Smooth muscle cell (in vitro differentiated cells): ENCODE data around the gene CTNND2. TPM values are rescaled to one million over a fixed set of nuclear protein-coding genes. Genes with fewer than 3 reads are reported as not detected.
A peak's percentile ranks its signal among the peaks of the same experiment; 100 is the strongest.
"Not testable (repeated sequence)": the region's sequence is repeated elsewhere in the genome, so short reads cannot be mapped to it uniquely, and the experiment has no call there.

Experiments used
- DNase-seq: peaks from one replicate; lab custom pipeline; 2025; ENCODE audit not compliant: unreplicated experiment; lab: John Stamatoyannopoulos, UW
- H2AFZ ChIP-seq: fragments of 200-600 bp; sonication (generic); 2 replicates; pipeline ENCODE4 v1.6.0; 2016; ENCODE audit warnings: antibody characterized with exemption, low read depth, mild to moderate bottlenecking
- H3F3A ChIP-seq: fragments of 200-600 bp; sonication (generic); 2 replicates; pipeline ENCODE4 v1.6.0; 2017; ENCODE audit warnings: antibody characterized with exemption, low read depth
- H3K27ac ChIP-seq: fragments of 200-600 bp; sonication (generic); 2 replicates; pipeline ENCODE4 v1.5.1; 2016; ENCODE audit warnings: low read depth, mild to moderate bottlenecking
- H3K27me3 ChIP-seq: fragments of 200-600 bp; sonication (generic); 2 replicates; pipeline ENCODE4 v1.6.1; 2016; ENCODE audit warnings: low read depth, mild to moderate bottlenecking
- H3K36me3 ChIP-seq: fragments of 200-600 bp; sonication (generic); 2 replicates; pipeline ENCODE4 v1.5.1; 2016; ENCODE audit warnings: low read depth
- H3K4me1 ChIP-seq: fragments of 200-600 bp; sonication (generic); 2 replicates; pipeline ENCODE4 v1.5.1; 2016; ENCODE audit warnings: low read depth
- H3K4me2 ChIP-seq: fragments of 200-600 bp; sonication (generic); 2 replicates; pipeline ENCODE4 v1.6.0; 2016; ENCODE audit warnings: mild to moderate bottlenecking
- H3K4me3 ChIP-seq: fragments of 200-600 bp; sonication (generic); 2 replicates; pipeline ENCODE4 v1.5.1; 2016; ENCODE audit warnings: mild to moderate bottlenecking
- H3K79me2 ChIP-seq: fragments of 200-600 bp; sonication (generic); 2 replicates; pipeline ENCODE4 v1.6.0; 2016; ENCODE audit warnings: low read depth, mild to moderate bottlenecking
- H3K9ac ChIP-seq: fragments of 200-600 bp; sonication (generic); 2 replicates; pipeline ENCODE4 v1.6.0; 2016; ENCODE audit warnings: low read depth
- H3K9me3 ChIP-seq: fragments of 200-600 bp; sonication (generic); replicated peaks from 2 replicates; pipeline ENCODE4 v1.5.1; 2016; ENCODE audit warnings: low read depth
- H4K20me1 ChIP-seq: fragments of 200-600 bp; sonication (generic); 2 replicates; pipeline ENCODE4 v1.6.0; 2016; ENCODE audit warnings: low read depth
- CTCF ChIP-seq: fragments of 200-600 bp; sonication (generic); IDR thresholded peaks from 2 replicates; pipeline ENCODE4 v1.5.1; 2017; ENCODE audit warnings: borderline replicate concordance, mild to moderate bottlenecking, antibody characterized with exemption; ENCODE audit not compliant: insufficient read depth, poor library complexity, severe bottlenecking
- WGBS: methylation state at CpG from one replicate; pipeline ENCODE4 v1.1.7; 2016; ENCODE audit warnings: low lambda C conversion rate; 5-methylcytosine and 5-hydroxymethylcytosine counted together
- polyA plus RNA-seq: library from polyadenylated mRNA; unstranded; fragments of >200 nt; fragmentation: Nextera tagmentation; extraction: Ambion mirVana; gene quantifications from 2 replicates; pipeline ENCODE4 v1.2.1, GENCODE V29; 2016
- total RNA-seq: library from RNA; depleted of rRNA; stranded (reverse); fragments of >200 nt; gene quantifications from 2 replicates; pipeline ENCODE4 v1.2.3, GENCODE V29; 2014

Gene CTNND2
- total and polyA plus RNA-seq, 2 experiments from 2014 or later: 2.7 to 5.8 TPM

DNA sequence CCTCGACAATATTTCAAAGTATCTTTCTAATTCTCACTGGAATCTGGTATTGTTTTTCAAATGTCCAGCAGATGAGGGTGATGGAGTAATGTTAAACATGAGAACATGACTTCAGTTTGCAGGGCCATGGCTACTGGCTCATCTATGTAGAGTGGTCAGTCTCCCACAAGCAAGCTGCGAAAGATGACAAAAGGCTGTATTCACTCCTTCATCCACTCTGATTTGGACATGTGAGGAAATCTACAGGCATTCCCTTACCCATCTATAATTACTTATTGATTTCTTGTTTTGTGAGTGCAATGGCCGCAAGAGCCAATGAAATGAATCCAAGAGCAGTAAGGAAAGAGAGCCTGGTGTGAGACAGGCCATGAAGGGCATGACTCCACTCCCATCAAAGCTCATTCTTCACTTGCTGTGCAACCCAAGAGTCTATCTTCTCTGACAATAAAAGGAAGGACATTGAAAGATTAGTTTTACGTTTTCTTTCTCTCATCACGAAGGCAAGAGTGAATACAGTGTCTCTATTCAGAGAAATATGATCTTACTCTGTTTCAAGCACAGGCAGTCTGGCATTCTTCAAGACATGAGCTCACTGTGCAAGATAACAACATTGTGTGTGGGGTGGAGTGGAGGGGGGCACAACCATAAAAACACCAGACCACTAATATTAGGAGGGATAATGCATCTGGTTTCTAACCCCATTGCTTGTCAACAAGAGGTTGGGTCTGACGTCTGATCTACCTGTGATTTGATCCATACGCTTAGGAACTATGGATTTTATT lies 893.6 kb downstream of the CTNND2 start:
- peak overlapping the region; percentile 18 for H2AFZ ChIP-seq
- H3K4me1 ChIP-seq: no peaks in the 10 kb centered on the region
- no peak overlapping the region for H3K4me3 ChIP-seq
- H3K27me3 ChIP-seq: no peaks in the 10 kb centered on the region
- no peak for TF ChIP-seq CTCF
- no peak for DNase-seq
- no peaks in the 10 kb centered on the region for H3F3A ChIP-seq
- H3K27ac ChIP-seq: no peak overlapping the region
- no peaks in the 10 kb centered on the region for H3K36me3 ChIP-seq
- peak overlapping the region; percentile 61 for H3K4me2 ChIP-seq
- no peaks in the 10 kb centered on the region for H3K79me2 ChIP-seq
- 54% methylated on average over 7 of the region's 7 CpGs for WGBS
- H3K9ac ChIP-seq: no peak overlapping the region
- no peaks in the 10 kb centered on the region for H4K20me1 ChIP-seq
- no peaks in the 10 kb centered on the region for H3K9me3 ChIP-seq

GRCh38 chr5:11009576-11009975 lies 894.7 kb downstream of the CTNND2 start:
- Histone ChIP-seq H3K4me2 (no peak overlapping the region), H3K36me3 (no peaks in the 10 kb centered on the region), H3K9me3 (no peaks in the 10 kb centered on the region), H3K27me3 (no peaks in the 10 kb centered on the region), H3K4me1 (no peaks in the 10 kb centered on the region), H3K79me2 (no peaks in the 10 kb centered on the region), H3K9ac (no peak overlapping the region), H3F3A (no peaks in the 10 kb centered on the region), H3K4me3 (no peak overlapping the region), H3K27ac (no peak overlapping the region), H4K20me1 (no peaks in the 10 kb centered on the region), H2AFZ (no peak overlapping the region)
- no peak for TF ChIP-seq CTCF
- 73% methylated on average over 3 of the region's 3 CpGs for WGBS
- no peak for DNase-seq

- H3K4me1 ChIP-seq: no peaks in the 10 kb centered on the region
- no peak overlapping the region for H3K4me3 ChIP-seq
- no peak overlapping the region for H3K9ac ChIP-seq
- no peaks in the 10 kb centered on the region for H3K27me3 ChIP-seq
- no peak for DNase-seq
- H3K27ac ChIP-seq: no peak overlapping the region
- no peaks in the 10 kb centered on the region for H3K9me3 ChIP-seq
- H3K79me2 ChIP-seq: no peaks in the 10 kb centered on the region
- no peak overlapping the region for H2AFZ ChIP-seq
- H4K20me1 ChIP-seq: no peaks in the 10 kb centered on the region
- H3K36me3 ChIP-seq: no peaks in the 10 kb centered on the region
- 83% methylated on average over 18 of the region's 18 CpGs for WGBS
- TF ChIP-seq CTCF: no peak
- no peaks in the 10 kb centered on the region for H3F3A ChIP-seq
- H3K4me2 ChIP-seq: no peak overlapping the region
Observed at GRCh38 chr5:11007269-11007870, 896.9 kb downstream of the CTNND2 start.

DNA sequence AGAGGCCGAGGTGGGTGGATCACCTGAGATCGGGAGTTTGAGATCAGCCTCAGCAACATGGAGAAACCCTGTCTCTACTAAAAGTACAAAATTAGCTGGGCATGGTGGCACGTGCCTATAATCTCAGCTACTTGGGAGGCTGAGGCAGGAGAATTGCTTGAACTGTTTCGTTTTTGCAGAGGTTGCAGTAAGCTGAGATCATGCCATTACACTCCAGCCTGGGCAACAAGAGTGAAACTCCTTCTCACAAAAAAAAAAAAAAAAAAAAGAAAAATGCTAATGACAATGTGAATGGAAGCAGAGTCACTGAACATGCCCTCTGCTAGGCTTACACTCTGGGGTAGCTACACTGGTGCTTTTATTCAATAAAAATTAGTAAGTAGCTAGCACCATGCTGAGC lies 899.7 kb downstream of the CTNND2 start:
- not testable (repeated sequence) for H3K79me2 ChIP-seq, DNase-seq, H3F3A ChIP-seq, H4K20me1 ChIP-seq, H2AFZ ChIP-seq, H3K9ac ChIP-seq, H3K27ac ChIP-seq, H3K4me3 ChIP-seq, H3K4me1 ChIP-seq, H3K27me3 ChIP-seq, H3K4me2 ChIP-seq, H3K9me3 ChIP-seq, H3K36me3 ChIP-seq
- WGBS: 91% methylated on average over 4 of the region's 4 CpGs
